NCI-H460 (cell line): ENCODE results near the gene APBB1IP. TPM values are rescaled to one million over a fixed set of nuclear protein-coding genes. Genes with fewer than 3 reads are reported as not detected.
"Not testable (repeated sequence)": the region's sequence is repeated elsewhere in the genome, so short reads cannot be mapped to it uniquely, and the experiment has no call there.

Experiments
- DNase-seq: peaks from one replicate; pipeline ENCODE4 v3.0.0-alpha.2; 2016; ENCODE audit warnings: low read depth; ENCODE audit errors: extremely low read depth
- polyA plus RNA-seq: library from polyadenylated mRNA; depleted of rRNA; stranded (reverse); fragments of >200 nt; gene quantifications from 2 replicates; pipeline ENCODE4 v1.2.3, GENCODE V29; 2014; cell fraction: nucleus; rRNA removed
- total RNA-seq: library from RNA; depleted of rRNA; stranded (reverse); fragments of >200 nt; shearing (Covaris generic); gene quantifications from 2 replicates; pipeline ENCODE4 v1.2.3, GENCODE V29; 2014; rRNA removed

The APBB1IP gene
- not detected in 2 replicates for total RNA-seq
- polyA plus RNA-seq = not detected in 2 replicates

- DNase-seq = no peak
Measured at GRCh38 chr10:26437637-26438461, at the start of gene APBB1IP. Gene APBB1IP, plus strand, starts transcription at chr10:26438341. Its CDS starts 53,986 bp downstream, at chr10:26492327.

- DNase-seq = no peak
Measured at GRCh38 chr10:26389533-26389932, 48.6 kb upstream of the APBB1IP start.

- no peak for DNase-seq
Measured at GRCh38 chr10:26391701-26392695, 46.1 kb upstream of the APBB1IP start.

DNA sequence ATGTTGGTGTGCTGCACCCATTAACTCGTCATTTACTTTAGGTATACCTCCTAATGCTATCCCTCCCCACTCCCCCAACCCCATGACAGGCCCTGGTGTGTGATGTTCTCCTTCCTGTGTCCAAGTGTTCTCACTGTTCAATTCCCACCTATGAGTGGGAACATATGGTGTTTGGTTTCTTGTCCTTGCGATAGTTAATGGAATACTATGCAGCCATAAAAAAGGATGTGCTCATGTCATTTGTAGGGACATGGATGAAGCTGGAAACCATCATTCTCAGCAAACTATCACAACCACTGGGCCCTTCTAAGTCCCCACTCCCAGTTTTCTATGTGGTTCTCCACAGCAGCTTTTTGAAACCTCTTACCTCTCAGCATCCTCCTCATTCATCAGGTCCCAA is 39.8 kb upstream of the APBB1IP start:
- not testable (repeated sequence) for DNase-seq

DNA sequence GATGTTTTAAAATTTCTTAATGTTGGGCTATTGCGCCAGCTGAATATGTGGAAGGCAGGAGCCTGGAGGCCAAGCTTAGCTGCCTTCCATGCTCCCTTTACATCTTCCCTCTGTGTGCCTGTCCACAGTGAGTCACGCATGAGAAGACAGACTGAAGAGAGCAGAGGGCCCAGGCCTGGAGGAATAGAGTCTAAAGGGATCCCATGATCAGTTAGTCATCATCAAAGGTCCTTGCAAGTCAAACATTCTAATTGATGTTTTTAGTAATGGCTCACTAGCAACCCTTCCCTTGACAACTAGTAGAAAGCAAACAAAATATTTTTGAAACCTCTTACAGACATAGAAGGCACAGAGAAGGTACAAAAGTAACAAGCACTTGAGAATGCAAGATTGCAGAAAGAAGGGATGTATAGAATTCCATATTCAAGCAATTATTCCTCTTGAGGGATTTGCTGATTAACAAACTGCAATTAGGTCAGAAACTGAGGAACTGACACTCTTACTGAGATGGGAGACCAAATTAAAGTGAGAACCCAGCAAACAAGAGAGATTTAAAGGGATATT is 30.7 kb upstream of the APBB1IP start:
- no peak for DNase-seq

DNA sequence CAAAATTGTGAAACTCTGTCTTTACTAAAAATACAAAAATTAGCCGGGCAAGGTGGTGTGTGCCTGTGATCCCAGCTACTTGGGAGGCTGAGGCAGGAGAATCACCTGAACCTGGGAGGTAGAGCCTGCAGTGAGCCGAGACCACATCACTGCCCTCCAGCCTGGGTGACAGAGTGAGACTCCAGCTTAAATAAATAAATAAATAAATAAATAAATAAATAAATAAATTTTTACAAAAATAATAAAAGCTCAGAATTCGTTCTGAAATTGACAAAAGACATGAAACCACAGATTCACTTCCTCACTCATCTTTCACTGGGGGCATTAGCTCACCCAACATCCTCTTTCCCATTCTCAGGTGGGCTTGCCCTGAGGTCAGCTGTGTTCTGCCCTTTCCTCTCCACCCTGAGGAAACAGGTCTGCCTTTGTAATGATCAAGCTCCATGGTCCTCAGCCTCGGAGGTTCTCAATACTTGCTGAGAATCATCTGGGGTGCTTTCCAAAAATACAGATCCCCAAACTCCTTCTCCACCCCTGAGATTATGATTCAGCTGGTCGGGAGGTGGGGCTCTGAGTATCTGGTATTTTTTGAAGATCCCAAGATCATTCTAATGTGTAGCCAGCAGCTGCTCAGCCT is 29.2 kb upstream of the APBB1IP start:
- no peak for DNase-seq

DNA sequence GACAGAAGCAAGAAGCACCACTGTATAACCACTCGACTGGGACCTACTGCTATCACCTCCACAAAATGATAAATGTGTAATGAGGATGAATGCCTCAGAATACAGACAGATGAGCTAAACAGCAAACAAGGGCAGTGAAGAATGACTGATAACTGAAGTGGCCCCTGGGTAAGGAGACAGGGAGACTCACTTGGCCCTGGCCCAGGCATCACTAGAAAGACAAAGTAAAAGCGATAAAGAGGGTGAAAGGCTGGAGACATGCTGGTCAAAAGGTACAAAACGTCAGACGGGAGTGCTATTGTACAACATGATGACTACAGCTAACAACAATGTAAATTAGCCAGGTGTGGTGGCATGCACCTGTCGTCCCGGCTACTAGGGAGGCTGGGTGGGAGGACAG is 27.8 kb upstream of the APBB1IP start:
- DNase-seq = no peak

DNA sequence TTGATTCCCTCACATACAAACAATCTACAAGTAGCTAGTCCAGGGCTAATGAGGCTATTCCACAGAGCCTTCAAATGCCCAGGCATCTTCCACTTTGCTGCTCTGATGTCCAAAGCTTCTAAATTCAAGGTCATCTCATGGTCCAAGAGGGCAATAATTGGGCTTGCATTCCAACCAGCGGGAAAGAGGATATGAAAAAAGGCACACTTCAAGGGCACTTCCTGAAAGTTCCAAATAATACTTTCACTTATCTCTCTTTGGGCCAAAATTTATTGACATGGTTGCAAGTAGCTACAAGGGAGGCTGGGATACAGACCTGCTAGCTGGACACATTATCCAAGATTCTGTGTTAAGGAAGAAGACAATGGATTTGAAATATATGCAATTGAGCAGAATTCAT is 25.2 kb upstream of the APBB1IP start:
- no peak for DNase-seq

DNA sequence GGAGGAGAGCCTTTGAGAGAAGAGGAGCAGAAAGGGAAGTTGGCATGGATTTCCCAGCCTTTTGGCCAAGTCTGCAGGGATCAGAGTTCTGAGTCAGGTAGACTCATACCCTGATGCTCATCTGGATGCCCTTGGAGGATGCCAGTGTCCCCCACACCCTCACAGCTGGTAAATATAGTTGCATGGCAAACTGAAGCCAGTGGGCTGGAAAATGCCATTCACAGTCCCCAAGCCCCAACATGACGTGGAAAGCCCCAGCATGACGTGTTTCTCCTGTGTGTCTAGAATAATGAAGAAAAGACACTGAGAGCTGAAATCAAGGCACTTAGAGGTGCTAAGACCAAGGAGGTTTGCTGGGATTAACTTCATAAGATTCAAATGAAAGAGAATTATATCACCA is 24.8 kb upstream of the APBB1IP start:
- no peak for DNase-seq

DNA sequence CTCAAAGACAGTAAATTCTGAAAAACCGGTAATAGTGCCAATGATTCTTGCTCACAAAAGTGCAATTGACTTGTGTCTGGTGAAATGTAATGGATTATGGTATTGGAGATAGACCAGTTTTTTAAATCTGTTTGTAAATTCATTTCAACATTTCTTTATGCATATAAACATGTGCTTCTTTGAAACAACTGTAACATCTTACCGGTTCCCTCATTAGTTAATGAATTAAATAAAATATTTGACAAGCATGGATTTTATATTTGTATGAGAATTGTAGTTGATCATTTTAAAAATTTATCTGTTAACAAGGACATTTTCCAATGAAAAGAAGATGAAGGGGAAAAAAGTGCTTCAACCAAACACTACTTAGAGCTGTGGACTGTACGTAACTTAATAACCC is 21.0 kb upstream of the APBB1IP start:
- no peak for DNase-seq

DNA sequence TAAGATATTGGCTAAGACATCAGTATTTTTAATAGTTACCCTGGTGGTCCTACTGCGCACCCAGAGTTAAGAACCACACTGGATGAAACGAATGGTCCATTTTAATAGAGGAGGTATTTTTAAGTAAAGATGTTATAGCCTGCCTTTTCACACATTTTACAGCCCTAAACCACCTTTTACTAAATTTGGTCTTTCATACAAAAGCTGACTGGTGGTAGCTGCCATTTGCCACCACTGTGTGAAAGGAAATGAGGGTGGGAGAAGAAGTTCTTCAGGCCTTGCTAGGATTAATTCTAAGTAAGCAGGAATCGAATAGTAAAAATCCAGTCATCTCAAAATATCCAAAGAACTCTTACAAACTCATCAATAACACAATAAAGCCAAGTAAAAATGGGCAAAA is 15.2 kb upstream of the APBB1IP start:
- no peak for DNase-seq

DNA sequence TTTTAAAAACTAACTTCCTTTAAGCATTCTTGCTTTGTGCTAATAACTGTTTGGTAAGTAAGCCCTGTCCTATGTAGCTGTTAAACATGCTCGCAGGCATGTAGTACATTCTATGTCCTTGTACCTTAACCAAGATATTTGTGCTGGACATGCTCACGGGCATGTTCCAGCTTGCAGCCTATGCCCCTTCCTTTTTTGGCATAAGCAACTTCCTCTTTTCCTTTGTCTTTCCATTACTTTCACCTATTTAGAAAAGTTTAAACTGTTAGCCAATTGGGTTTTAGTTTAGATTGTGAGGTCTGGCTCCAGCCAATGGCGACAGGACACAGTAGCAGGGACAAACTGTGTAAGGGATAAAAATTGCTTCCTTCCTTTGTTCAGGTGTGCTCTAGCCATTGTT is 14.4 kb upstream of the APBB1IP start:
- DNase-seq = no peak

- DNase-seq = no peak
Measured at GRCh38 chr10:26430641-26431163, 7.4 kb upstream of the APBB1IP start.

DNA sequence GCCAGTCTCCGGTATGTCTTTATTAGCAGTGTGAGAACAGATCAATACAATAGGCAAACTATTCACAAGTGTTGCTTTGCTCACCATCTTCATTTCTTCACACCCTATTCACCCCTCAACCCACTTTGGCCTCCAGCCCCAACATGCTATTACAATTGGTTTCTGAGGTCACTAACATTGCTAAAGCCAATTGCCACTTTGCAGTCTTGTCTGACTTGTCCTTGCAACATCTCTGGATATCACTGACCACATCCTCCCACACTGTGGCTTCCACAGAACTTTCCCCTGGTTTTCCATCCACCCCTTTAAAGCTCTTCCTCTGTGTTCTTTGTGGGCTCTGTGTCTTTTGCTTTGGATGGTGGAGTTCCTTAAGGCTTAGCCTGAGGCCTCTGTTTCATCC is 5.2 kb upstream of the APBB1IP start:
- DNase-seq = no peak

- no peak for DNase-seq
Measured at GRCh38 chr10:26435852-26436251, 2.3 kb upstream of the APBB1IP start.

DNA sequence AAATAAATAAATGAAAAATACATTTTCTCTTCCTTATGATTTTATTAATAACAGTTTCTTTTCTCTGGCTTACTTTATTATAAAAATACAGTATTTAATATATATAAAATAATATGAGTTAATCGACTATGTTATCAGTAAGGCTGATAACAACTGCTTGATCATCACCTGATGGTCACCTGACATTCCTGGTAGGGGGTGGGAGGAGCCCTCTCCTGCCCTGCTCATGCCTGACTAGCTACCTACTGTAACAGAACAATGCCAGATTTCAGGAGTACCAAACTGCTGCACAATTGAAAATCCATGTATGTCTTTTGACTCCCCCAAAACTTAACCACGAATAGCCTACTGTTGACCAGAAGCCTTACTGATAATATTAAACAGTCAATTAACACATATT is 1.3 kb upstream of the APBB1IP start:
- DNase-seq = no peak

DNA sequence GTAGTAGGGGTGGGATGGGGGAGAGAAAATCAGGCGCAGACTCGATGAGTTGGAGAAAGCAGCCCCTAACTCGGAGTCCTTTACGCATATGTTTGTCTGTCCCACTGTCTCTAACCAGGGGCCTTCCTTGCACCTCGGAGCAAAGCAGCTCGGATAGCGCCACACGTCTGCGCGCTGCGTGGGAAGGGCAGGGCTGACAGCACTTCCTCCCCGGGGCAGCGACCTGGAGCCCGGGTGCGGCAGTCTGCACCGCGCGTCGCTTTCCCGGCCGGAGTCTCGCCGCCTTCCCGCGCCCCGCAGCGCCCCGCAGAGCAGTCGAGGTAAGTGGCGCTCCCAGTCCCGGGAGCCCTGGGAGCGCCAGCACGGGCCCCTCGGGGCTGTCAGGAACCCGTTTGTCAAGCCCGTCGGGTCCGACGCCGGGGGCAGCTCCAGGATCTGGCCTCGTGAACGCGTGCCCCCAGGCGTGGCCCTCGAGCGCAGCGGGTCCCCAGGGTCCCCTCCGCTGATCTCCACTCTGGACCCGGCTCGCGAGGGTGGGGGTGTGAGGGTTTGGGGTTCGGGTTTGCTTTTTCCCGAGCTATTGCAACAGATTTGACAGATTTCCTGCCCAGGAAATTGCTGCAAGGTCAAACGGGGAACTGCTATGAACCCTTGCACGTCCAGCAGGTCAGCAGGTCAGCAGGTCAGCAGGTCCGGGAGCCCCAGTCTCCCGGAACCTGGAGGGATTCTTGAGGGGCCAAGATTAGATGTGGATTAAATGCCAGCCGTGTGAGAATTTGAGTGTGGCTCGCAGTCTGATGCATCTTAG is 597 bp downstream of the APBB1IP start:
- no peak for DNase-seq

- no peak for DNase-seq
Measured at GRCh38 chr10:26439406-26440087, 1.4 kb downstream of the APBB1IP start.

GRCh38 chr10:26440088-26440470 is 1.9 kb downstream of the APBB1IP start:
- DNase-seq = no peak
